HG03432 (cell line): Measurements from ENCODE around the gene MAP3K3.

Experiments
- ATAC-seq: cut with Tn5 transposase; IDR thresholded peaks from one replicate; pipeline ENCODE4 v1.9.1; 2021; ENCODE audit warnings: mild to moderate bottlenecking, moderate library complexity; ENCODE audit not compliant: unreplicated experiment

The MAP3K3 gene

GRCh38 chr17:63622574-63623390 lies 565 bp downstream of the MAP3K3 start:
- peak; percentile 32 for ATAC-seq

GRCh38 chr17:63623786-63624530 lies 1.7 kb downstream of the MAP3K3 start:
- no peak for ATAC-seq

DNA sequence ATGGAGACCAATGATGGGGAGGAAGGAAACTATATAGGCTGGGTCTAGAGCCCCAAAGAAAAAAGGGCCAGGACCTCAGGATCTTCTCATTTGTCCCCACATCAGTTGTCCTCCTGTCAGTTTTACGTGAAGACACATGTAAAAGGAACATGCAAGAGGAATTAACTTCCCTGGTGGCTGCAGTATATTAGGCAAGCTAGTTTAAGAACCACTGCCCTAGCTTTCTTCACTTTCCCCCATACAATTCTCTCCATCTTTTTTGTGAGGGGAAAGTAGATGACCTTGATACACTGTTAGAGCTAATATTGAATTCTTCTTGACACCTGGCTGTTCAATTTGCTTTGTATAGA lies 2.3 kb downstream of the MAP3K3 start:
- no peak for ATAC-seq

DNA sequence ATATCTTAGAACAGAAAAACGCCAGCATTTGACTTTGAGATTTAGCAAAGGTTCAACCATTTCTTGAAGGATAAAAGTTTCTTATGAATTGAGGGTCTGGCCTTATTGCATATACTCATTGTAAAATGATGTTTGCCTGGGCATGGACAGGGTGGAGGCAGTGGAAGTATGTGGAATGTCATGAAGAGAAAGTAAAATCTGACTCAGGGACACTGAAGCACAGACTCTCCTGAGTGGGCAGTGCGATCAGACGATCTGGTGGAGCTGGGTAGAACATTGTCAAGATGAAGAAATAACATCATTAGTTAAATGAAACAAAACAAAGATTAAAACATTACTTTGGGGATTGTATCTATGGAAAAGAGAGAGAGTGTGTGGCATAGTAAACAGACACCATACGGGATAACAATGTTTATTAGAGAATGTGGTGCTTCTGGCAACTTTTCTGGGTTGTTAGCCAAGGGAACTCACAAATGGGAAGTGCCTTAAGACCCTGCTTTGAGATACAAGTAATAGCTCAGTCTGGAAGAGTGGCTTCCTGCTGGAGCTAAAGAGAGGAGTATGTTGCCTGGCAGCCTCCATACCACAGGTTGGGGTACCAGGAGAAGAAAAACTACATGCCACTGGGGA lies 4.4 kb downstream of the MAP3K3 start:
- no peak for ATAC-seq

DNA sequence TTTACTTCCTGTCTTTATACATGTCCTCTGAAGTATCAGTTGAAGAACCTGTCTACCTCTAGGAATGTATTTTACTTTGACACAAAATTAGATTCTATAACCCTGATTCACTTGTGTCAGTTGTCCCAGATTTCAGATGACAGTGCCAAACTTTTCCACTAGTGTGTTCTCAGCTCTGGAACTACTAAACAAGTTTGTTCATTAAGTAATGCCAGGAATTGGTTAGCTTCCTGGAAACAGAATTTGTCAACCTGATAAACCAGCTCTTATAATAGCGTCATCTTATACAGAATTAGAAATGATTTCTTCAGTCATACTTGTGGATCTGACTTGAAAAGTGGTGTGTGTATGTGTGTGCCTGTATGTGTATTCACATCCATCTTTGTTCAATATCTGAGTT lies 7.4 kb downstream of the MAP3K3 start:
- no peak for ATAC-seq

- ATAC-seq = no peak
Measured at GRCh38 chr17:63631062-63631461, 8.8 kb downstream of the MAP3K3 start.

DNA sequence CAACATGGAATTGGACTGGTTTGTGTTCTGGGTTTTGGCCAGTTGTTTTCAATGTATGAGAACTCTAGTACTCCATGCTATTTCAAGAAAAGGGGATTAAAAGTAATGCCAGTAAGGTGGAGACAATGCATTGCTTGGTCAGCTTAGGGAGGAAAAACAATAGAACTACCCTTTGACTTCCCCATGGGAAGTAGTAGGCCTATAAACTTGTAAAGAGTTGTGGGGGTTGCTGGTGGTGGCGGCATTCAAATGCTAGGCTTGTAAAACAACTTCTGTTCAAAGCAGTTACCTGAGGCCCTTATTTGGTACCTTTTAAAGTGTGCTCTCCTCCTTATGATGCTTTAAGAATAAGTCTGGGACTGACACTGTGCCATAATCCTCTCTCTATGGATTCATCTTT lies 9.4 kb downstream of the MAP3K3 start:
- no peak for ATAC-seq

DNA sequence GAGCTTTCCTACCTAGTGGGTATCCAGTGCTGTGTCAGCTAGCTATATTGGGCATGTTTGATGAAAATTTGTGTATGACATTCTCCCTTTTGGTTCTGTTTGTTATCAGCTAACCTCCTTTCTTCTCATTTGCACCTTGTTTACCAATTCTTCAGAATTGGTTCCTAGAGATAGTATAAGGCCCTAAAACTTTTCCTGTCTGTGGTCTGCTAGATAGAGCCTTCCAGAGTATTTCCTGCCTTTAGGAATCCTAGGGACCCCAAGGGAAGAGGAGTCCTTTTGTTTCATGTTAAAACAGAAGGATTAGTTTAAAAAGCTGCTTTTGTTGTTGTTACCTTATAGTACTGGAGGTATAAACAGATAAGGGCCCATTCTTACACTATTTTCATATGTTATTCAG lies 11.5 kb downstream of the MAP3K3 start:
- no peak for ATAC-seq

GRCh38 chr17:63634163-63634562 lies 11.9 kb downstream of the MAP3K3 start:
- no peak for ATAC-seq

DNA sequence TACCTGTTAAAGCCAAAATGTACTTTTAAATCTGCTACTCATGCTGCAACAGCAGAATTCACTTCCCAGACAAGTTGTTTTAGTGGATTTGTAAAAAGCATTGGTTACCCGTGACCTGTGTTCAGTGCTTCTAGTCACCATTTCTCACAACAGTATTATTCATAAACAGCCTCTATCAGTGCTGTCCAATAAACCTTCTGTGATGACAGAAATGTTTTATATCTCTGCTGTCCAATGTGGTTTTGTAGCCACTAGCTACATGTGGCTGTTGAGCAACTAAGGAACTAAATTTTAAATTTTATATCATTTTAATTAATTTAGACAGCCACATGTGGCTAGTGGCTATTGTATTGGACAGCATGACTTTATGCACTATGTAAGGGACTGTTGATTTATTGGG lies 12.6 kb downstream of the MAP3K3 start:
- no peak for ATAC-seq

DNA sequence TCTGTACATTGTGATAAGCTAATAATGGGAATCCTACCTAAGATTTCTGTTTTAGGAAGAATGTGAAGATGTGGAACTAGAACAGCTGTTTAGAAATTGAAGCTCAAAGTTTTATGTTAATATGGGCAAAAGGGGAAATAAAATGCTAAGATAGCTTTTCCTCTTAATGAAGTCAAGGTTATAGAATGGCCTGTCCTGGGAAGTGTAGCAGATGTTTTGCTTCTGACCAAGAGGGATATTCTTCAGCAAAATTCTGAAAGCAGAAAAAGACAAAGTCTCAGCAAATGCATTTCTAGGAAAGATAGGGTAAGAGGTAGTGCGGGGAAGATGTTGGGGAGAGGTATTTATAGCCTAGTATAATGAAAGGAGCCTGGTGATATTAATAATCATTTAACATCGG lies 13.1 kb downstream of the MAP3K3 start:
- no peak for ATAC-seq

- ATAC-seq = no peak
Measured at GRCh38 chr17:63635787-63636186, 13.6 kb downstream of the MAP3K3 start.

DNA sequence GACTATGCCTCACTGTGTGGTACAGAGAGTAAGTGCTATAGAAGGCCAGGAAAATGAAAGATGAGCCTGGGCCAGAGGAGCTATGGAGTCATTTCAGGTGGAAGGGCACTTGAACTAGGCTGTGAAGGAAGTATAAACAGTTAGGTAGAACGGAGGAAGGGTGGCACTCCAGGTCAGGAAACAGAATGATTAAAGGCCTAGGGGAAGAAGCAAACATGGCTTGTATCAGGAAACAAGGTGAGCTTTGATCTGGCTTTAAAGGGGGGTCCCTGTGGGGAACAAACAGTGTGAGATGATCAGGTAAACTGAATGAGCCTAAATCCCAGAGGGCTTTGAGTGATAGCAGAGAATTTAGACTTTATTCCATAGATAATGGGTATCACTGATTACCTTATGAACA lies 16.9 kb downstream of the MAP3K3 start:
- ATAC-seq = no peak

GRCh38 chr17:63640038-63640437 lies 17.8 kb downstream of the MAP3K3 start:
- no peak for ATAC-seq

- no peak for ATAC-seq
Measured at GRCh38 chr17:63641692-63642448, 19.7 kb downstream of the MAP3K3 start.

DNA sequence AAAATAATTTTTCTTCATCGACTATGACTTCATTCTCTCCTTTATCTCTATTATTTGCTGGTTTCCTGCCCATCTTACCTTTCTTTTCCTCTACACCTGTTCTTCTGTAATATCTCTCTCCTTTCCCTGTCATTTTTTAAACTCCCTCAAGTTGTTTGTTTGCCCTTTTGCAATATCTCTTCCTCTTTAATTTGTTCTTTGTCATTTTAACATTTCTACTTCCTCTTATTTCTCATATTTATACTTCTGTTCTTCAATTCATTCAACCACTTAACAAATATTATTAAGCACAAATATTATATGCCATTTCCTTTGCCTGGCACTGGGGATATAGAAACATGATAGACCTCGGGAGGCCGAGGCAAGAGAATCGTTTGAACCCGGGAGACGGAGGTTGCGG lies 22.6 kb downstream of the MAP3K3 start:
- no peak for ATAC-seq

DNA sequence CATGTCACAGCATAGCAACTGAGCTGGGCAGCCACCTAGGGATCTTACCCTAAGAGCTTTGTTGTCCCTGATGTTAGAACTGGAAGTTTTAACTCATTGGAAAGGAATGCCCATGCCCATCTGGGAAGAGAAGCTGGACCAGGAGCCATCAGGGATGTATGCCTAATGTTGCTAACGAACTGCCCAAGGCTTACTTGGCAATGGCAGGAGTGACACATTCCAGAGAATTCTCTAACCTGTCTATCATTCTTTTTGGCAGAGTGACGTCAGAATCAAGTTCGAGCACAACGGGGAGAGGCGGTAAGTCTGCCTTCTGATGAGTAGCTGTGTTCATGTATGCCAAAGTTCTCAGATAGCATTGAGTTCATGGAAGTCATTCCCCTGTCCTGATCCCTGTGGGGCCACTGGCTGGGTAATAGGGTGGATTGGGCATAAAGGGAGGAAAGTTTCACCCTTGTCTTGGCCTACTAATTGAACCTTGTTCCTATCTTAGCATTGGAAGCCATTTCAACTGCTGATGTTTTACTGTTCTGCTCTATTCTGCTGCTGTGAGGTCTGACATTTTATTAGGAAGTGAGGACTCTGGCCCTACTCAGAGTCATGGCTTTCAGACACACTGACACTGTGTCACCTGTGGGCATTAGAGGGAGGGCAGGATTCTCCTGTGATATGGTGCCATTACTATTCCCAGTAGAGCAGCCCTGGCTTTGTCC lies 23.7 kb downstream of the MAP3K3 start:
- ATAC-seq = peak; percentile 59

DNA sequence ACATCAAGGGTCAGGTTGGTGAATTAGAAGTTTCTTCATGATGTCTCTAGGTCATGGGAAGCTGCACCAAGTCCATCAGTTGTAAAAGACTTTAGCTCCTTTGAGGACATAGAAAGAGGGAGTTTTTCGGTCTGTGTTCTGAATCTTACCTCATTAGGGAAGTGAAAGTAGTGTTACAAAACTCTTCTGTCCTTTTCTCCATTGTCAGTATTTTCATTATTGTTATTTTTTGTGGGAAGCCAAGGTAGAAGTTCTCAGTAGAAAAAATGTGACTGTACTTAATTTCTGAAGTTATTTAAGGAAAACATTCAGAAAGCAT lies 24.2 kb downstream of the MAP3K3 start:
- peak; percentile 87 for ATAC-seq

GRCh38 chr17:63647065-63647725 lies 25.0 kb downstream of the MAP3K3 start:
- ATAC-seq = no peak

DNA sequence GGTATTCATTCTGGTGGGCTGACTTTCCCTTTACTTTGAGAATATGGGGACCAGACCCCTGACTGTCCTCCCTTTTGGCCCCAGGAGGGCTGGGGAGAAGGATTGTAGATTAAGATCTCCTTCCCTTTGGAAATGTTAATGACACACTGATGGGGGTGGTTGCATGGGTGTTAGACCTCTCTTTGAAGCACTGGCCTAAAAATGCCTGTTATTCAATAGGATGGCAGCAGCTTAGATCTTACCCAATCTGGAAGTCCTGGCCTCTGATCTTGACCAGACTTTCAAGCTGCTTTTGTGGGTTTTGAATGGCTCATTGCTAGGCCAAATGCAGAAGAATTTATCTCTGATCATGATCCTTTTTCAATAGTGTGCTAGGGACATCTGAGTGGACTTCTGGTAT lies 25.7 kb downstream of the MAP3K3 start:
- no peak for ATAC-seq
